Measurements from ENCODE around the gene TSHR. TPM values are rescaled to one million over a fixed set of nuclear protein-coding genes. Genes with fewer than 3 reads are reported as not detected.
"Not testable (repeated sequence)": the region's sequence is repeated elsewhere in the genome, so short reads cannot be mapped to it uniquely, and the experiment has no call there.

Gene TSHR
- polyA plus RNA-seq, 4 donors = 0.21 to 0.34 (median 0.25) TPM; not detected in 1

- DNase-seq (ENCODE audit: low read depth in 4 of 4, low spot score in 3 of 4) = no peak
These were observed 8.6 kb upstream of the TSHR start for GRCh38 chr14:80946797-80947196.

GRCh38 chr14:80948291-80948690 lies 7.1 kb upstream of the TSHR start:
- DNase-seq (ENCODE audit: low read depth in 4 of 4, low spot score in 3 of 4) = no peak

GRCh38 chr14:80951491-80951890 lies 3.9 kb upstream of the TSHR start:
- no peak for DNase-seq (ENCODE audit: low read depth in 4 of 4, low spot score in 3 of 4)

- DNase-seq (ENCODE audit: low read depth in 4 of 4, low spot score in 3 of 4) = not testable (repeated sequence)
These were observed 2.2 kb upstream of the TSHR start for GRCh38 chr14:80953211-80953610.

- DNase-seq (ENCODE audit: low read depth in 4 of 4, low spot score in 3 of 4) = peak; percentile 53 to 76 (median 60)
These were observed 628 bp upstream of the TSHR start for GRCh38 chr14:80954687-80955299.

GRCh38 chr14:80956102-80956501 lies 681 bp downstream of the TSHR start:
- DNase-seq (ENCODE audit: low read depth in 4 of 4, low spot score in 3 of 4) = no peak

GRCh38 chr14:80956922-80957321 lies 1.5 kb downstream of the TSHR start:
- DNase-seq (ENCODE audit: low read depth in 4 of 4, low spot score in 3 of 4) = no peak

- DNase-seq (ENCODE audit: low read depth in 4 of 4, low spot score in 3 of 4) = no peak
These were observed 2.2 kb downstream of the TSHR start for GRCh38 chr14:80957613-80958012.

- no peak for DNase-seq (ENCODE audit: low read depth in 4 of 4, low spot score in 3 of 4)
These were observed 2.8 kb downstream of the TSHR start for GRCh38 chr14:80958226-80958625.

- DNase-seq (ENCODE audit: low read depth in 4 of 4, low spot score in 3 of 4) = no peak
These were observed 3.5 kb downstream of the TSHR start for GRCh38 chr14:80958939-80959338.

GRCh38 chr14:80959496-80959895 lies 4.1 kb downstream of the TSHR start:
- no peak for DNase-seq (ENCODE audit: low read depth in 4 of 4, low spot score in 3 of 4)

GRCh38 chr14:80965037-80965436 lies 9.6 kb downstream of the TSHR start:
- no peak for DNase-seq (ENCODE audit: low read depth in 4 of 4, low spot score in 3 of 4)

- no peak for DNase-seq (ENCODE audit: low read depth in 4 of 4, low spot score in 3 of 4)
These were observed 18.7 kb downstream of the TSHR start for GRCh38 chr14:80973931-80974641.

- no peak for DNase-seq (ENCODE audit: low read depth in 4 of 4, low spot score in 3 of 4)
These were observed 19.3 kb downstream of the TSHR start for GRCh38 chr14:80974679-80975078.

- DNase-seq (ENCODE audit: low read depth in 4 of 4, low spot score in 3 of 4) = no peak
These were observed 21.8 kb downstream of the TSHR start for GRCh38 chr14:80977221-80977620.

GRCh38 chr14:80978403-80978802 lies 23.0 kb downstream of the TSHR start:
- no peak for DNase-seq (ENCODE audit: low read depth in 4 of 4, low spot score in 3 of 4)

- DNase-seq (ENCODE audit: low read depth in 4 of 4, low spot score in 3 of 4) = no peak
These were observed 24.5 kb downstream of the TSHR start for GRCh38 chr14:80979951-80980350.

GRCh38 chr14:80981156-80981555 lies 25.7 kb downstream of the TSHR start:
- no peak for DNase-seq (ENCODE audit: low read depth in 4 of 4, low spot score in 3 of 4)

- no peak for DNase-seq (ENCODE audit: low read depth in 4 of 4, low spot score in 3 of 4)
These were observed 26.3 kb downstream of the TSHR start for GRCh38 chr14:80981673-80982072.

GRCh38 chr14:80982711-80983110 lies 27.3 kb downstream of the TSHR start:
- no peak for DNase-seq (ENCODE audit: low read depth in 4 of 4, low spot score in 3 of 4)

GRCh38 chr14:80987235-80988032 lies 32.0 kb downstream of the TSHR start:
- DNase-seq (ENCODE audit: low read depth in 4 of 4, low spot score in 3 of 4) = peak; percentile 51 to 61 (median 55)

- no peak for DNase-seq (ENCODE audit: low read depth in 4 of 4, low spot score in 3 of 4)
These were observed 32.8 kb downstream of the TSHR start for GRCh38 chr14:80988192-80988591.

Measured in right renal pelvis (tissue), 4 donors.